Fibroblast of mammary gland (primary cell): Measurements from ENCODE around the gene TELO2.

ENCODE experiments used
- DNase-seq: peaks from one replicate; pipeline ENCODE4 v3.0.0-alpha.2; 2010; ENCODE audit warnings: low read depth
- H3K4me3 ChIP-seq: 2 replicates; pipeline ENCODE4 v1.5.1; 2011; ENCODE audit warnings: low read depth, mild to moderate bottlenecking, low read length, moderate library complexity; ENCODE audit not compliant: control insufficient read depth
- TF ChIP-seq, protein P1 (sequence below): conservative IDR thresholded peaks from 2 replicates; pipeline ENCODE4 v1.5.1; 2011; ENCODE audit warnings: low read depth, low read length, inconsistent platforms; ENCODE audit not compliant: control insufficient read depth, insufficient read depth

Gene TELO2

GRCh38 chr16:1446296-1447080, 46.7 kb upstream of the TELO2 start:
- no peak for DNase-seq
- TF ChIP-seq, protein P1, sequence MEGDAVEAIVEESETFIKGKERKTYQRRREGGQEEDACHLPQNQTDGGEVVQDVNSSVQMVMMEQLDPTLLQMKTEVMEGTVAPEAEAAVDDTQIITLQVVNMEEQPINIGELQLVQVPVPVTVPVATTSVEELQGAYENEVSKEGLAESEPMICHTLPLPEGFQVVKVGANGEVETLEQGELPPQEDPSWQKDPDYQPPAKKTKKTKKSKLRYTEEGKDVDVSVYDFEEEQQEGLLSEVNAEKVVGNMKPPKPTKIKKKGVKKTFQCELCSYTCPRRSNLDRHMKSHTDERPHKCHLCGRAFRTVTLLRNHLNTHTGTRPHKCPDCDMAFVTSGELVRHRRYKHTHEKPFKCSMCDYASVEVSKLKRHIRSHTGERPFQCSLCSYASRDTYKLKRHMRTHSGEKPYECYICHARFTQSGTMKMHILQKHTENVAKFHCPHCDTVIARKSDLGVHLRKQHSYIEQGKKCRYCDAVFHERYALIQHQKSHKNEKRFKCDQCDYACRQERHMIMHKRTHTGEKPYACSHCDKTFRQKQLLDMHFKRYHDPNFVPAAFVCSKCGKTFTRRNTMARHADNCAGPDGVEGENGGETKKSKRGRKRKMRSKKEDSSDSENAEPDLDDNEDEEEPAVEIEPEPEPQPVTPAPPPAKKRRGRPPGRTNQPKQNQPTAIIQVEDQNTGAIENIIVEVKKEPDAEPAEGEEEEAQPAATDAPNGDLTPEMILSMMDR: no peak
- H3K4me3 ChIP-seq: no peak overlapping the region

DNA sequence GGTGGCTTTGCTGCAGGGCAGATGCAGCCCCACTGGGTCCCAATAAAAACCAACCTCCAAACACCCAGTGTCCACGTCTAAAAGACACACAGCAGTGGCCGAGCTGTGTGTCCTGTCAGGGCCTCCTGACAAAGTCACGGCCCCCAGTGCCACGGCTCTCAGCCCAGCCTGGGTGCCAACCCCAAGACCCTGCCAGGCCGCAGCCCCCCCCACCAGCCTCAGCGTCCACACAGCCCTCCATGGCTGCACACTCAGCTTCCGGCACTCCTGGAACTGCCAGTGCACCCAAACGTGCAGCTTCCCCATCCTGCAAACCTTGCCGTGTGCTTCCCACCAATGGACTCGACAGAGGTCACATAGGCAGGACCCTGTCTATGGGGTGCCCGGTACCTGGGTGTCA, 45.2 kb upstream of the TELO2 start:
- no peak for DNase-seq
- H3K4me3 ChIP-seq: no peak overlapping the region
- TF ChIP-seq, protein P1: no peak

DNA sequence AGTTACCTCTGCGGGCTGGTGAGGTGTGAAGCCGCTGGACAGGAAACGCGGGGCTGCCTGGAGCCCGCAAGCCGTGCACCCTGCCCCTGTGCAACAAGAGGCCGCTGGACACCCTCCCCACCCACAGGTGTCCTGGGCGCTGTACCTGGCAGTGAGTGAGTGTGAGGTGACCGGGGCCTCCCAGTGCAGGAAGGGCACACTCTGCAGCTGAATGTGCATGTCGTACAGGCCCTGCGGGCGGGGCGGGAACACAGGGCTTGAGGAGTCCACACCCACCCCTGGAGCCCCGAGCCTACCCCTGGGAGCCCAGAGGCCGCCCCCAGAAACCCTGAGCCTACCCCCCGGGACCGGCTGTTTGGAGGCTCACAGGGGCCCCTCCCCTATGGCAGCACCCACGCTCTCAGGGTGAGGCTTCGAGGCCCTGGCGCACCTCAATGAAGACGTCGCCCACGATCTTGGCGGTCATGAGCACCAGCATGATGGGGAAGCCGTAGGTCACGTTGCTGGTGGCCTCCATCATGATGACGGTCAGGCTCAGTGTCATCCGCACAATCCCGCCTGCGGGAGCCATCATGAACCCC, 44.5 kb upstream of the TELO2 start:
- TF ChIP-seq, protein P1: no peak
- no peak for DNase-seq
- H3K4me3 ChIP-seq: no peak overlapping the region

- TF ChIP-seq, protein P1: no peak
- no peak for DNase-seq
- H3K4me3 ChIP-seq: no peak overlapping the region
Observed at GRCh38 chr16:1449201-1449788, 43.9 kb upstream of the TELO2 start.

GRCh38 chr16:1450218-1450617, 42.9 kb upstream of the TELO2 start:
- TF ChIP-seq, protein P1: no peak
- no peak overlapping the region for H3K4me3 ChIP-seq
- DNase-seq: no peak

DNA sequence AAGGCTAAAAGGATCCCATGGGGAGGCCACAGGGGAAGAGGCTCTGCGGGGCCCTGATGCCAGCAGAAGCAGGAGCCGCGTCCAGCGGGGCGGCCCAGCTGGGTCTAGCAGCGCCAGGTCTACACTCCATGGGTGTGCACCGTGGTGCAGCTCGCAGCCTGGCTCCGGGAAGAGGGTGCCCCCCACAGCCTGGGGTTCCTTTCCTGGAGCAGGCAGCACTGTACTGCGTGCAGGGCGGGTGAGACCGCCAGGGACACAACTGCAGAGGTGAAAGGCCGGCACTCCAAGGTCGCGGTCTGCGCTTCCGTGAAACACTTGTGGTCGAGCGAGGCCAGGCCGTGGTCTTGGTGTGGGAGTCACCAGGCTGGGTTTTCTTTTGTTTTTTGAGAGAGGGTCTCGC, 42.3 kb upstream of the TELO2 start:
- no peak overlapping the region for H3K4me3 ChIP-seq
- no peak for DNase-seq

More for the DNA sequence above, 42.3 kb upstream of the TELO2 start:
- TF ChIP-seq, protein P1: no peak
